ENCODE results near the gene GPD1.

Gene GPD1

GRCh38 chr12:50110762-50111351, 7.0 kb downstream of the GPD1 start:
- DNase-seq (ENCODE audit: low read depth): no peak
- no peak for TF ChIP-seq CTCF (IDR thresholded peaks at IDR 0.05; ENCODE audit: low read depth, low read length, missing control alignments)
- peak overlapping the region; percentile 37 for H3K4me3 ChIP-seq (ENCODE audit: low read depth, low read length)

- TF ChIP-seq CTCF (IDR thresholded peaks at IDR 0.05; ENCODE audit: low read depth, low read length, missing control alignments): no peak
- peak overlapping the region; percentile 37 for H3K4me3 ChIP-seq (ENCODE audit: low read depth, low read length)
- no peak for DNase-seq (ENCODE audit: low read depth)
These were observed 7.5 kb downstream of the GPD1 start for GRCh38 chr12:50111395-50111692.

- peak; percentile 86 for TF ChIP-seq CTCF (IDR thresholded peaks at IDR 0.05; ENCODE audit: low read depth, low read length, missing control alignments)
- H3K4me3 ChIP-seq (ENCODE audit: low read depth, low read length): peak within 1 kb of the TSS; percentile 76
- peak; percentile 98 for DNase-seq (ENCODE audit: low read depth)
These were observed 8.1 kb downstream of the GPD1 start, which contains the start of gene COX14 for GRCh38 chr12:50111693-50112455. Gene COX14 (plus strand): TSS chr12:50112236. CDS start chr12:50120044, 7,808 bp downstream.

- DNase-seq (ENCODE audit: low read depth): no peak
- peak overlapping the region; percentile 76 for H3K4me3 ChIP-seq (ENCODE audit: low read depth, low read length)
- no peak for TF ChIP-seq CTCF (IDR thresholded peaks at IDR 0.05; ENCODE audit: low read depth, low read length, missing control alignments)
These were observed 8.8 kb downstream of the GPD1 start for GRCh38 chr12:50112456-50113218.

GRCh38 chr12:50117057-50117622, 13.3 kb downstream of the GPD1 start:
- no peak for TF ChIP-seq CTCF (IDR thresholded peaks at IDR 0.05; ENCODE audit: low read depth, low read length, missing control alignments)
- H3K4me3 ChIP-seq (ENCODE audit: low read depth, low read length): no peak overlapping the region
- DNase-seq (ENCODE audit: low read depth): no peak

- TF ChIP-seq CTCF (IDR thresholded peaks at IDR 0.05; ENCODE audit: low read depth, low read length, missing control alignments): no peak
These were observed 15.6 kb downstream of the GPD1 start for GRCh38 chr12:50119387-50119786.

More at GRCh38 chr12:50119387-50119786, 15.6 kb downstream of the GPD1 start:
- H3K4me3 ChIP-seq (ENCODE audit: low read depth, low read length): no peak overlapping the region
- DNase-seq (ENCODE audit: low read depth): no peak

All from GM12864 (cell line).